HG03060 (cell line): ENCODE measurements around the gene NLE1.

Source experiments
- ATAC-seq: cut with Tn5 transposase; IDR thresholded peaks from one replicate; pipeline ENCODE4 v1.9.1; 2021; ENCODE audit warnings: low read depth, moderate number of reproducible peaks; ENCODE audit not compliant: unreplicated experiment

NLE1 gene

GRCh38 chr17:35088881-35089585 is 53.1 kb downstream of the NLE1 start:
- peak; percentile 39 for ATAC-seq

GRCh38 chr17:35088356-35088880 is 53.7 kb downstream of the NLE1 start:
- ATAC-seq: no peak

GRCh38 chr17:35087731-35088355 is 54.3 kb downstream of the NLE1 start:
- no peak for ATAC-seq

GRCh38 chr17:35086931-35087573 is 55.1 kb downstream of the NLE1 start:
- ATAC-seq: no peak

GRCh38 chr17:35086164-35086563 is 55.9 kb downstream of the NLE1 start:
- ATAC-seq: no peak

- ATAC-seq: no peak
Measured at GRCh38 chr17:35084987-35085386, 57.1 kb downstream of the NLE1 start.

- no peak for ATAC-seq
Measured at GRCh38 chr17:35083071-35083470, 59.0 kb downstream of the NLE1 start.

GRCh38 chr17:35082073-35082657 is 59.9 kb downstream of the NLE1 start:
- no peak for ATAC-seq

GRCh38 chr17:35081638-35082037 is 60.5 kb downstream of the NLE1 start:
- ATAC-seq: no peak

GRCh38 chr17:35080536-35080935 is 61.6 kb downstream of the NLE1 start:
- ATAC-seq: no peak

- no peak for ATAC-seq
Measured at GRCh38 chr17:35079547-35080423, 62.3 kb downstream of the NLE1 start.
